HK-2 (cell line): ENCODE results near the gene CDH13.

Source experiments
- DNase-seq: peaks from one replicate; pipeline ENCODE4 v3.0.0-alpha.2; 2018; ENCODE audit not compliant: unreplicated experiment

CDH13 gene

DNA sequence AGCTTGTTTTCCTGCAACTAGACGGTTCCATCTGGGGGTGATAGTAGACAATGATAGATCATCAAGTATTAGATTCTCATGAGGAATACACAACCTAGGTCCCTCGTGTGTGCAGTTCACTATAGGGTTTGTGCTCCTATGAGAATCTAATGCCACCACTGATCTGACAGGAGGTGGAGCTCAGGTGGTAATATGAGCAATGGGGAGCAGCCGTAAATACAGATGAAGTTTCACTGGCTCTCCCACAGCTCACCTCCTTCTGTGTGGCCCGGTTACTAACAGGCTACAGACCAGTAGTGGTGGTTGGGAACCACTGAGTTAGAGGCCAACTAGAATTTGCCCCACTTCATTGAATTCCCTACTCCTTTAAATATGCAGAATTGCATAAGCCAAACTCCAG is 1033.5 kb downstream of the CDH13 start:
- DNase-seq = no peak

GRCh38 chr16:83661656-83662055 is 1034.9 kb downstream of the CDH13 start:
- no peak for DNase-seq

DNA sequence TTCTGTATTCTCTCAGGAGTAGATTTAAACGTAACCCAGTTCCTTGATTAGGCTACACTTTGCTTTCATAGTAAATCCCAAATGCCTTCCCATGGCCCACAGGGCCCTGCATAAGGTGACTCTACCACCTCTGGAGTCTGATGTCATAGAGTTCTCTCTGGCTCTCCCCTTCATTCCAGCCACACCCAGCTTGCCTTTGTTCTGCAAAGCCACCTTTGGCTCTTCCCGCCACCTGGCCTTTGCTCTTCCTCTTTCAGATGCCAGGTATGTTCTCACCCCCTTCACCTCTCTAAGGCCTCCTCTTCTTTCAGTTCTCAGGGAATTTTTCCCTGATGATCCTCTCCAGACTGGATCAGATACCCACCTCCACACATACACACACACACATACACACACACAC is 1039.7 kb downstream of the CDH13 start:
- DNase-seq = no peak

DNA sequence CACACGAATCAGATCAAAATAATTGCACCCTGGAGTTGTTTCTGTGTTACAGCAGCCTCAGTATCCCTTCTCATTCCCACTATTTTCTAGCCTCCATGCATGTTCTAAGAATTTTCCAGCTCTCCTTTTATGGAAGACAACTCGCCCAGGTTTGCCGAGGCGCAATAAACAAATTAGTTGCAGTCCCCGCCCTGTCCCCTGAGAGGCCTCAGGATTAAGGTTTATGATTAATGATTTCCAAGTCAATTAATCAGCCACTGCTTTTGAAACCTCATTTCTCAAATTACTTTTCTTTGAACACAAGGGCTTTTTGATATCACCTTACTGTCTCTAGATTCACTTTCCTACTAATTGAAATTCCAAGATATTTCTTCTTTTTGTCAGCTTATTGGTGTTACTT is 1042.7 kb downstream of the CDH13 start:
- no peak for DNase-seq

- no peak for DNase-seq
Observed at GRCh38 chr16:83674931-83675535, 1048.3 kb downstream of the CDH13 start.

GRCh38 chr16:83676086-83676485 is 1049.3 kb downstream of the CDH13 start:
- no peak for DNase-seq

GRCh38 chr16:83680980-83681379 is 1054.2 kb downstream of the CDH13 start:
- DNase-seq = no peak

- DNase-seq = no peak
Observed at GRCh38 chr16:83681381-83681956, 1054.7 kb downstream of the CDH13 start.

DNA sequence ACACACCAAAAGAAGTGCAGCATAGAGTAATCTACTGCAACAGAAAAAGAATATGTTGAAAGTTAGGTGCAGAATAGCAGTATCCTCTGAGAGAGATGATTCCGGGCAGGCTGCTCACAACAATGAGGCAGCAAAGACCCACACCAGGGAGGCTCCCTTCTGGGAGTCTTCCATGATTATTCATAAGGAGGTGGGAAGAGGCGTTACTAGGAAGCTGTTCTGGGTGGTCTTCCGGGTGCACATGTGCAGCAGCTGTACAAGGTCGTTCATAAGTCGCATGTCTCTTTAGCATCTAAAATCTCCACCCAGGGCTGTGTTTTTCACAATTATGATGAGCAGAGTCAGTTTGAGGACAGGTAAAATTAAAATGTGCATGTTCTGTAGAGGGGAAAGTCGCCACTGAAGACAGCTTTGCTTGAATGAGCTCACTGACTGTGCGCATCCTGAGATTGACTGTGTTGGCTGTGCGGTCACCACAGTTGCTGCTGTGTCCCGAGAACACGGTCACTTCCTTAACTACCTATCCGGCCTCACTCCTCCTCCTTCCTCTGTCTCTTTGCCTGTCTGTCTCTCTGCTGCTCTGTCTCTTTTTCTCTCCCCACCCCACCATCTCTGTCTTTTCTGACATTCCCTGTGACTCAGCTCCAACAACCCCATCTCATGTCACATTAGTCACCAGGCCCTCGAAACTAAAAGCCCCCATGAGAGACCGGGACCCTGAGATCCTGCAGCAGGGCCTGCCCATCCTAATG is 1055.5 kb downstream of the CDH13 start:
- no peak for DNase-seq

DNA sequence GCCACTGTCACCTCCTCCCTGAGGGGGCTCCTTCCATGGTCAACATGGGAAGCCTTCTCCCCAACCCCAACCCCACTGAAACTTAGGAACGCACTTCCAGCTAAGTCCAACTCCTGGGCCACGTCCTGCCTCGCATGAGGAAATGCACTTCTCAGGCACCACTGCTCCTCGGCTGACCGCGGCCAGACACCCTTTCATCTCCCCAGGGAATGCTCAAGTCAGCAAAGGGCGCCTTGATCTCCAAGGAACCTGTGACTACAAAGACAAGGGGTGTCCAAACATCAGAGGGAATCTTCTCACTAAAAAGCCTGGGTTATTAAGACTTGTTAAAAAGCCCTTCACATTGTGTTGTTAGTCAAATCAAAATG is 1056.1 kb downstream of the CDH13 start:
- DNase-seq = no peak

GRCh38 chr16:83685615-83686165 is 1058.9 kb downstream of the CDH13 start:
- no peak for DNase-seq

- DNase-seq = no peak
Observed at GRCh38 chr16:83686726-83687125, 1060.0 kb downstream of the CDH13 start.

DNA sequence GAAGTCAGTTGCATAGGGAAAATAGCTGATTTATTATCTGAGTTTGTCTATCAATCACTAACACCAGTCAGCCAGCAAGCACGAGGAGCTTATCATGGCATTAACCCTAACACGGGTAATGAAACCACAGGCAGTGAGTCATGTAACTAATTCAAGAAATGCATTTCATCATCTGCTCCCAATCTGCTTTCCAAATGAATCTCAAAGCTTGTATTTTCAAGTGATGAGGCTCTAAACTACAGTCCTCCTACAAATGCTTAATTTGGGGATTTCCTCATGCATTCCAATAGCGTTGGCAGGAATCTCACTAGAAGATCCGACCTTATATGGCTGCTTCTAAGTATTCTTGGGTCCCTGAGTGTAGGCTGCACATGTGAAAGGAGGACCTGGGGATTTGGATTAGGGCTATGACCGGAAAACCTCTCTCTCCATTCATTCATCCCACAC is 1062.6 kb downstream of the CDH13 start:
- peak; percentile 59 for DNase-seq

DNA sequence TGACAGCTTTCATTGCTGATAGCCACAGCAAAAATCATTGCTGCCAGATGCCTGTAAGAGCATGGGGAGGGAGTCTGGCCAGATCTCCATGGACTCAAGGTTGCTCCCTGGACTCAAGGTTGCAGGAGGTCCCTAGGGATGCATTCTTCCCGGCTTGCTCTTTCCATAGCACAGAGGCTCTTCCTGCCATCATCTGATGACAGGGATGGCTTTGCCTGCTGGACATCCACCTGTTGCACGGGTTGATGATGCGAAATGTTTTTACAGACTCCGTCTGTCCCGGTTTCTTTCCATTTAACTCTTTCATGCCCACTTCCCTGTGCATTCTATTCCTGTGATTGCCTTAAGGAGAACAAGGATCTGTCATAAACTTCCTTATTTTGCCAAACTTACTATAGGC is 1065.5 kb downstream of the CDH13 start:
- no peak for DNase-seq

DNA sequence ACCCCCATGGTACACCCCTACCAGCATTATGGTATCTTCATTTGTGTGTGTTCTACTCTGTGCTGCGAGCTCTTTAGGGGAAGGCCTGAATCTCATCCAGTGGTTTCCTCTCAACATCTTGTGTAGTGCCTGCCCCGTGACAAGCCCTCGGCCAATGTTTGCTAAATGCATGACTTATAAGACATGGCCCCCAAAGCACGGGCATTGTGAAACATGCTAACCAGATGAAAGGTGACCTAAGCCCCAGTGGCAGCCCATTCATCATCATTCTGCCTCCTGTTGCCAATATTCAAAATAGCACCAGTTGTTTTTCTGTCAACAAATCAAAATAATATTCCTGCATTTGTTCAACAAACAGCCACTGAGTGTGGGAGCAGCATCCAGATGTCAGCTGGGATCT is 1072.2 kb downstream of the CDH13 start:
- no peak for DNase-seq

GRCh38 chr16:83699817-83700216 is 1073.0 kb downstream of the CDH13 start:
- DNase-seq = no peak

- DNase-seq = no peak
Observed at GRCh38 chr16:83700918-83701317, 1074.1 kb downstream of the CDH13 start.

DNA sequence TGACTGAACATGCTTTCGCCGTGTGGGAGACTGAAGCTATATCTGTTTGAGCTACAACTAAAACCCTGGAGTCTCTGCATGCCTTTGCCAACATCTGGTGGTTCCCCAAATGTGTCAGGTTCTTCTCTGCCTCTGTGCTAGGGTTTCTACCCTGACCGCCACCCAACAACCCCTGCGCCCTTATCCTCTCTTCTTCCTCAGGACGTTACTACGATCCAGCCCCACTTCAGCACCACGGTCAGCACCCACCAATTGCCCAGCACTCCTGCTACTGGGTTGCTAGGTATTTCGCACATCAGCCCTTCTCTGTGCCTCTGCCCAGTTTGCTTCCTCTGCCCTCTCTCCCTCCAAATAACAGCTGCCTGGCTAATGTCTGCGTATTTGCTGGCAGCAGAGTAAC is 1074.7 kb downstream of the CDH13 start:
- peak; percentile 72 for DNase-seq

GRCh38 chr16:83704656-83705055 is 1077.9 kb downstream of the CDH13 start:
- DNase-seq = no peak

DNA sequence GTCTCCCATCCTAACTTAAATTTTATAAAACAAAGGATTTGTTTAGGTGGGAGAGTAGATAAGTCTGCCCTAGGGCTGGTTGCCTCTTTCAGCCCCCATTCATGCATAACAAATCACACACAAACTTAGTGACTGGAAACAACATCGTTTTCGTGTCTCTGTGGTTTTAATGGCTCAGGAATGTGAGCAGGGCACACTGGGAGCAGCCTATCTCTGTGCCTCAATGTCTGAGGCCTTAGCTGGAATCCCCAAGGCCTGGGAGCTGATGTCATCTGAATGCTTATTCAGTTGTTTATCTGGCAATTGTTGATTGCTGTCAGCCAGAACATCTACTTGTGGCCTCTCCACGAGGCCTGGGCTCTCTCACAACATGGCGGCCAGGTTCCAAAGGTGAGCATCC is 1079.1 kb downstream of the CDH13 start:
- peak; percentile 65 for DNase-seq

DNA sequence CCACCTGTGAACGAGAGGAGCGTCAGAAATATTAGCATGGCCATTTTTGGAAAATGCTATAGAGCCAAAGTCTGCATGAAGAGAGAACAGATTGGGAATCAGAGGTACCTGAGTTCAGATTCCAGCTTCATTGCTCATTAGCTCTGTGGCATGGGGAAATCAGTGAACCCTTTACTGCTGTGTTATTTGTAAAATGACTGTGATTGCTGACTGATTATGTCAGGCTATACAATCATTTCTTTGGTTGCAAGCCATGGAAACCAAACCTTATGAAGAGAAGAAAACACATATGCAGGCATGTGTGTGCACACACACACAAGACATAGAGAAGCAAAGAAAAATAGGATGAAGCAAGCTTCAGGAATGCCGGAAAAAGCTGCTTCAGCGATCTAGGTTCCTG is 1079.6 kb downstream of the CDH13 start:
- DNase-seq = no peak

- no peak for DNase-seq
Observed at GRCh38 chr16:83711069-83711468, 1084.3 kb downstream of the CDH13 start.

DNA sequence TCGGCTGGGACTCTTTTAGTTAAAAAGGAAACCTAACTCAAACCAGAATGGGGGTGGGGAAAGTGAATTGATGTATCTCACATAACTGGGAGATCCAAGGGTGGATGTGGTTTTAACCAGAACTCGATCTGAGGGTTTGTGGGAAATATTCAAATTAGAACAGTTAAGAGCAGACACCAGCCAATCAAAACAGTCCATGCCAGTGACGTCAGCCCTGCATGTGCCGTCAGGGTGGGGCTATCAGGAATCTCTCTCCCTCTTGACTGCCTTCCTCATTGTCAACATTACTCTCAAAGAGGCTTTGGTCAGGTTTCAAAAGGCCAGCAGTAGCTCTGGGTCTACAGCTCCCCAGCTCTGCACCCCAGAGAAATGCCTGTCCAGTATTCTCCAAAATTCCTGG is 1086.8 kb downstream of the CDH13 start:
- DNase-seq = no peak
